ENCODE data around the gene ARHGAP6.

DNA sequence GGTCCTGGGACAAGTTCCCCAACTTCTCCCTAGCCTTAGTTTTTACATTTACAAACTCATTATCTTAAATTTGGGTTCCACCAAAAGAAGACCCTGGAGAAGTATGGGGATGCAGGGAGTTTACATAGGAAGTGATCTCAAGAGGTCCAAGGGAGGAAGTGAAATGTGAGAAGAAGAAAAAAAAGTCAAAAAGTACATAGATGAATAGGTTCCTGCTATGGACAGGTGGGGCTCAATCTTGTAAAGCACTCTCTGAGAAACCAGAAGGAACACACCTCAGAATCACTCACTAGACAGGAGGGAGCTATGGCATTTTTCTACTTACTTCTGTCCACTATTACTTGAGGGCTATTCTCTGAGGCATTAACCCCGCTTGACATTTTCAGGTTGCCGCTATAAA, 56.6 kb downstream of the ARHGAP6 start:
- TF ChIP-seq, protein P1, sequence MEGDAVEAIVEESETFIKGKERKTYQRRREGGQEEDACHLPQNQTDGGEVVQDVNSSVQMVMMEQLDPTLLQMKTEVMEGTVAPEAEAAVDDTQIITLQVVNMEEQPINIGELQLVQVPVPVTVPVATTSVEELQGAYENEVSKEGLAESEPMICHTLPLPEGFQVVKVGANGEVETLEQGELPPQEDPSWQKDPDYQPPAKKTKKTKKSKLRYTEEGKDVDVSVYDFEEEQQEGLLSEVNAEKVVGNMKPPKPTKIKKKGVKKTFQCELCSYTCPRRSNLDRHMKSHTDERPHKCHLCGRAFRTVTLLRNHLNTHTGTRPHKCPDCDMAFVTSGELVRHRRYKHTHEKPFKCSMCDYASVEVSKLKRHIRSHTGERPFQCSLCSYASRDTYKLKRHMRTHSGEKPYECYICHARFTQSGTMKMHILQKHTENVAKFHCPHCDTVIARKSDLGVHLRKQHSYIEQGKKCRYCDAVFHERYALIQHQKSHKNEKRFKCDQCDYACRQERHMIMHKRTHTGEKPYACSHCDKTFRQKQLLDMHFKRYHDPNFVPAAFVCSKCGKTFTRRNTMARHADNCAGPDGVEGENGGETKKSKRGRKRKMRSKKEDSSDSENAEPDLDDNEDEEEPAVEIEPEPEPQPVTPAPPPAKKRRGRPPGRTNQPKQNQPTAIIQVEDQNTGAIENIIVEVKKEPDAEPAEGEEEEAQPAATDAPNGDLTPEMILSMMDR (IDR thresholded peaks at IDR 0.05) = no peak
- TF ChIP-seq POLR2A (IDR thresholded peaks at IDR 0.05) = no peak

Data from heart left ventricle (tissue), 13 donors.